ENCODE results near the gene ACTR5.

Gene ACTR5

GRCh38 chr20:38818113-38819065 lies 70.1 kb downstream of the ACTR5 start:
- H3K27ac ChIP-seq: no peak overlapping the region
- no peak for DNase-seq
- H3K4me3 ChIP-seq (ENCODE audit: low read depth, low read length): no peak overlapping the region
- peaks cover 5% of the 10 kb centered on the region for H3K27me3 ChIP-seq (replicated peaks)
- no peak for TF ChIP-seq CTCF (IDR thresholded peaks at IDR 0.05; ENCODE audit: low read depth, low read length, missing control alignments)
- in situ Hi-C loops (cut with HindIII; ENCODE audit: low pct_ligation_motif_present, low sequenced_read_pairs): no loop called here
- no peaks in the 10 kb centered on the region for H3K36me3 ChIP-seq (replicated peaks)

Measured in brain microvascular endothelial cell (primary cell).